Bronchial epithelial cell (primary cell): ENCODE data around the gene KIF1A. TPM values are rescaled to one million over a fixed set of nuclear protein-coding genes. Genes with fewer than 3 reads are reported as not detected.

Source experiments
- DNase-seq: peaks from one replicate; pipeline ENCODE4 v3.0.0-alpha.2; 2010; ENCODE audit warnings: low read depth
- FAIRE-seq: peaks from 2 replicates; lab custom pipeline; 2011; peaks lifted over from hg19 to GRCh38; lab: Jason Lieb, UNC
- H3K27me3 ChIP-seq: 2 replicates; pipeline ENCODE4 v1.5.1; 2011; ENCODE audit warnings: low read length; ENCODE audit not compliant: control insufficient read depth, insufficient read depth
- H3K36me3 ChIP-seq: 2 replicates; pipeline ENCODE4 v1.5.1; 2011; ENCODE audit warnings: low read length; ENCODE audit not compliant: control insufficient read depth, insufficient read depth
- H3K4me3 ChIP-seq: 2 replicates; pipeline ENCODE4 v1.5.1; 2011; ENCODE audit warnings: mild to moderate bottlenecking, low read depth, low read length, control low read depth
- CTCF ChIP-seq: IDR thresholded peaks from 2 replicates; pipeline ENCODE4 v1.5.1; 2011; ENCODE audit warnings: mild to moderate bottlenecking, moderate library complexity, low read length, control low read depth, inconsistent platforms; ENCODE audit not compliant: insufficient read depth, severe bottlenecking
- total RNA-seq: library from RNA; depleted of rRNA; stranded (reverse); fragments of >200 nt; gene quantifications from 2 replicates; pipeline ENCODE4 v1.2.1, GENCODE V29; 2014

KIF1A gene
- total RNA-seq, 1 donor from 2014 or later: not detected

GRCh38 chr2:240823449-240824336 lies 3.7 kb upstream of the KIF1A start:
- Histone ChIP-seq H3K4me3 (no peak overlapping the region), H3K27me3 (peaks cover 20% of the 10 kb centered on the region), H3K36me3 (no peaks in the 10 kb centered on the region)
- no peak for TF ChIP-seq CTCF
- FAIRE-seq (no peak), DNase-seq (no peak)

- H3K4me3 ChIP-seq: no peak overlapping the region
- no peak for DNase-seq
- peaks cover 23% of the 10 kb centered on the region for H3K27me3 ChIP-seq
- TF ChIP-seq CTCF: no peak
- FAIRE-seq: no peak
- no peaks in the 10 kb centered on the region for H3K36me3 ChIP-seq
These were observed 2.3 kb upstream of the KIF1A start for GRCh38 chr2:240822280-240822847.

GRCh38 chr2:240821429-240821778 lies 1.4 kb upstream of the KIF1A start:
- TF ChIP-seq CTCF: no peak
- Histone ChIP-seq H3K36me3 (no peaks in the 10 kb centered on the region), H3K27me3 (peaks cover 23% of the 10 kb centered on the region), H3K4me3 (no peak overlapping the region)
- DNase-seq (no peak), FAIRE-seq (no peak)

GRCh38 chr2:240820607-240821428 lies 799 bp upstream of the KIF1A start:
- H3K4me3 ChIP-seq: no peak overlapping the region
- no peak for TF ChIP-seq CTCF
- H3K27me3 ChIP-seq: peaks cover 23% of the 10 kb centered on the region
- FAIRE-seq (no peak), DNase-seq (no peak)
- H3K36me3 ChIP-seq: no peaks in the 10 kb centered on the region

GRCh38 chr2:240819126-240819857 lies 727 bp downstream of the KIF1A start:
- FAIRE-seq (no peak), DNase-seq (no peak)
- H3K4me3 ChIP-seq: no peak overlapping the region
- H3K36me3 ChIP-seq: no peaks in the 10 kb centered on the region
- H3K27me3 ChIP-seq: peaks cover 23% of the 10 kb centered on the region
- no peak for TF ChIP-seq CTCF
